Measurements from ENCODE around the gene PRORP. TPM values are rescaled to one million over a fixed set of nuclear protein-coding genes. Genes with fewer than 3 reads are reported as not detected.

The PRORP gene
- 18.2 and 32.7 TPM in 2 replicates for total RNA-seq (2014; rRNA removed; shearing (Covaris generic))
- polyA plus RNA-seq (2016; fragmentation: Nextera tagmentation; extraction: Ambion mirVana): 23.2 and 24.9 TPM in 2 replicates

DNA sequence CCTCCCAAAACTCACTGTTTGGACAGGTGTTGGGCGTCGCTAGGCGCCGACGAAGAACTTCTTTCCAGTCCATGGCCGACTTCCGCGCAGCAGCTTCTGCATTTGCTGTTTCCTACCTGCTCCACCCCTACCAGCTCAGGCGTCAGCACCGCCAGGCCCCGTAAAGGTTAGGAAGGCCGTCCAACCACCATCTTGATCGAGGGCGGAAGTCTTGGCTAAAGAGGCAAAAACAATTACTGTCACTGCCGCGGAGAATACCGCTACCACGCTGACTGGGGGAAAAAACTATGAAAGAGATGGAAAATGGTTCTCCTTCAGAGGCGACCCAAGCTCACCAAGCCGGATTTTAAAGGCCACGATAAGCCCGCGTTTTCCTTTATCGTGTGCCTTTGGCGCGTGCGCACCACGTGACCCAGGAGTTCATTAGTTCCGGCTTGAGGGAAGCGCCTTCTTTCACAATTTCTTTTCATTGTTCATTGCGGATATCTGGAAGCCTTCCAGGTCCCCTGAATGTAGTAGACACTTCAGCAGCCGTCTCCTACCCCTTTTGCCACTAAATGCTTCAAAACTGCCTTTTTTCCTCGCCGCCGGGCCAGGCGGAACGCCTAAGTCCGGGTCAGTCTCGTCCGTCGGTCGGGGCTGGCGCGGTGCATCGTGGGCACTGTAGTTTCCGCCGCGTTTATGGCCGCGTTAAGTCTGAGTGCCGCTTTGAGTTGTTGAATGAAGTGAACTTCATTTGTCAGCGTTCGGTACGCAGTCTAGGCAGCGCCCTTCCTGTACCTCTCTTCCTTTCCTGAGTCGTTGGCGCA, at the start of gene PRORP, which contains the start of gene PPP2R3C:
Gene PRORP, plus strand, starts transcription at position 666 of the 809 bp plus-strand sequence. CDS start 694 bp downstream, outside the sequence.
Gene PPP2R3C, minus strand, starts transcription at position 104 of the 809 bp plus-strand sequence. Its CDS starts 31 bp downstream, at position 73.
- Histone ChIP-seq H3K9me2 (ENCODE audit: insufficient read depth) (no peaks in the 10 kb centered on the region), H3K9me3 (ENCODE audit: low read depth) (no peaks in the 10 kb centered on the region), H3K4me1 (ENCODE audit: insufficient read depth) (peaks cover 12% of the 10 kb centered on the region; the same call in 1 of the 2 replicates), H3K27ac (peak within 1 kb of the TSS; percentile 93), H2AFZ (peak within 1 kb of the TSS; percentile 97), H3F3A (ENCODE audit: insufficient read depth) (peaks cover 13% of the 10 kb centered on the region; the same call in 1 of the 2 replicates), H3K27me3 (replicated peaks; ENCODE audit: insufficient read depth) (no peaks in the 10 kb centered on the region), H3K79me2 (ENCODE audit: insufficient read depth) (peaks cover 66% of the 10 kb centered on the region), H3K9ac (peak within 1 kb of the TSS; percentile 92), H4K20me1 (ENCODE audit: insufficient read depth) (no peaks in the 10 kb centered on the region), H3K36me3 (ENCODE audit: low read depth) (no peaks in the 10 kb centered on the region), H3K4me2 (ENCODE audit: unreplicated experiment) (peak within 1 kb of the TSS; percentile 97), H3K4me3 (peak within 1 kb of the TSS; percentile 80)
- no peak for TF ChIP-seq EZH2phosphoT487 (IDR thresholded peaks at IDR 0.05; ENCODE audit: insufficient read depth, low read depth)
- no peak for TF ChIP-seq EZH2 (IDR thresholded peaks at IDR 0.05; ENCODE audit: insufficient read depth, poor library complexity, severe bottlenecking)
- in situ Hi-C loops (cut with MboI): no loop called here
- 1 to 2% methylated on average over 57 of the region's 57 CpGs for WGBS, 2 experiments (ENCODE audit: low coverage in 1 of 2, low lambda C conversion rate in 2 of 2, missing lambda C conversion rate in 2 of 2)
- peak; percentile 94 for DNase-seq

DNA sequence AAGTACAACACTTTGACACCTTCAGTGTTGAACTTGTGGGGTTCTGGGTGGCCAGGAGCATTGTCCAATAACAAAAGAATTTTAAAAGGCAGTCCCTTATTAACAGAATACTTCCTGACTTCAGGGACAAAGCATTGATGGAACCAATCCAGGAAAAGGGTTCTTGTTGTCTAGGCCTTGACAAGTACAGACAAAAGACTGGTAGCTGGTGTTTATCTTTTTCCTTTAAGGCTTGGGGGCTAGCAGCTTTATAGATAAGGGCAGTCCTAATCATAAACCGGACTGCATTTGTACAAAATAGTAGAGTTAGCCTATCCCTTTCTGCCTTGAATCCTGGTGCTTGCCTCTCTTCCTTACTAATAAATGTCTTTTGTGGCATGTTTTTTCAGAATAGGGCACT, 48.9 kb upstream of the PRORP start:
- Histone ChIP-seq H3F3A (ENCODE audit: insufficient read depth) (no peaks in the 10 kb centered on the region), H3K4me3 (no peak overlapping the region), H3K4me2 (ENCODE audit: unreplicated experiment) (no peak overlapping the region), H3K36me3 (ENCODE audit: low read depth) (peaks cover 17% of the 10 kb centered on the region), H4K20me1 (ENCODE audit: insufficient read depth) (no peaks in the 10 kb centered on the region), H3K79me2 (ENCODE audit: insufficient read depth) (peaks cover 47% of the 10 kb centered on the region), H3K4me1 (ENCODE audit: insufficient read depth) (no peaks in the 10 kb centered on the region), H3K9me3 (ENCODE audit: low read depth) (no peaks in the 10 kb centered on the region), H3K9ac (no peak overlapping the region), H3K9me2 (ENCODE audit: insufficient read depth) (no peaks in the 10 kb centered on the region), H3K27me3 (replicated peaks; ENCODE audit: insufficient read depth) (no peaks in the 10 kb centered on the region), H3K27ac (no peak overlapping the region), H2AFZ (no peak overlapping the region)
- DNase-seq: no peak
- in situ Hi-C loops (cut with MboI): no loop called here
- no peak for TF ChIP-seq EZH2 (IDR thresholded peaks at IDR 0.05; ENCODE audit: insufficient read depth, poor library complexity, severe bottlenecking)
- no peak for TF ChIP-seq EZH2phosphoT487 (IDR thresholded peaks at IDR 0.05; ENCODE audit: insufficient read depth, low read depth)
- 96% methylated on average over 1 of the region's 1 CpG for WGBS, 2 experiments (ENCODE audit: low coverage in 1 of 2, low lambda C conversion rate in 2 of 2, missing lambda C conversion rate in 2 of 2)

DNA sequence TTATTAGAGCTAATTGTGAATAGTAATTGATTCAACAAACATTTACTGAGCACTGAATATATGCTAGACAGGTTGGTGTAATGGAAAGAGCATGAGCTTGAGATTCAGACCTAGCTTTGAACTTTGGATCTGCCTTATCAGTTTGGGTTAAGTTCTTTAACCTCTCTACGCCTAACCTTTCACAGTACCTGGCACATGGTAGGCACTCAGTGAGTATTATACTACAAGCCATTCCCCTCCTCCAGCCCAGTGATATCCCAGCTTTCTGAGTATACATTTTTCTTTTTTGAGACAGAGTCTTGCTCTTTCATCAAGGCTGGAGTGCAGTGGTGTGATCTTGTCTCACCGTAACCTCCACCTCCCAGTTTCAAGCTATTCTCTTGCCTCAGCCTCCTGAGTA, 44.3 kb upstream of the PRORP start:
- Histone ChIP-seq H3K9me2 (ENCODE audit: insufficient read depth) (no peaks in the 10 kb centered on the region), H3K4me1 (ENCODE audit: insufficient read depth) (no peaks in the 10 kb centered on the region), H3K27me3 (replicated peaks; ENCODE audit: insufficient read depth) (no peaks in the 10 kb centered on the region), H2AFZ (no peak overlapping the region), H3K79me2 (ENCODE audit: insufficient read depth) (peaks cover 18% of the 10 kb centered on the region; the same call in 1 of the 2 replicates), H3F3A (ENCODE audit: insufficient read depth) (peaks cover 6% of the 10 kb centered on the region; the same call in 1 of the 2 replicates), H4K20me1 (ENCODE audit: insufficient read depth) (no peaks in the 10 kb centered on the region), H3K9ac (no peak overlapping the region), H3K36me3 (ENCODE audit: low read depth) (peaks cover 47% of the 10 kb centered on the region), H3K4me2 (ENCODE audit: unreplicated experiment) (no peak overlapping the region), H3K9me3 (ENCODE audit: low read depth) (no peaks in the 10 kb centered on the region), H3K4me3 (no peak overlapping the region), H3K27ac (no peak overlapping the region)
- in situ Hi-C loops (cut with MboI): no loop called here
- 96 to 97% methylated on average over 2 of the region's 2 CpGs for WGBS, 2 experiments (ENCODE audit: low coverage in 1 of 2, low lambda C conversion rate in 2 of 2, missing lambda C conversion rate in 2 of 2)
- DNase-seq: no peak
- TF ChIP-seq EZH2 (IDR thresholded peaks at IDR 0.05; ENCODE audit: insufficient read depth, poor library complexity, severe bottlenecking) (no peak), EZH2phosphoT487 (IDR thresholded peaks at IDR 0.05; ENCODE audit: insufficient read depth, low read depth) (no peak)

DNA sequence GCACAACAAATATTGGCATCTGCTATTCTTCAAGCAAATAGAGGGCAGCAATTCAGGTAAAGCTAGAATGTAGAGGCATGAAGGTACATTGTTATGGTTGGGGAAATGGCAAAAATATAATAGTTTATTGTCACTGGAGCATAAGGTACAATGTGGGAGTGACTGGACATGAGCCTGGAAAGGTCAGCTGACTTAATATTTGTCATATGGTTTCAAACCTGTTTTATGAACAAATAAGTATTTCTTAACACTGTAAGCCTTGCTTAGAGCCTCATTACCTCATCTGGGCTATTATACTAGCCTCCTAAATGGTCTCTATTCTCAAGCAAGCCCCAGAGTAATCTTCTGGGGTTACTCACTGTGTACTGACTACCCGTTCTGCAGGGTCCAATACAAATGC, 42.6 kb upstream of the PRORP start:
- DNase-seq: peak; percentile 6
- no peak overlapping the region for H3K9ac ChIP-seq

More for the DNA sequence above, 42.6 kb upstream of the PRORP start:
- Histone ChIP-seq H3K27ac (no peak overlapping the region), H3K4me2 (ENCODE audit: unreplicated experiment) (no peak overlapping the region), H4K20me1 (ENCODE audit: insufficient read depth) (no peaks in the 10 kb centered on the region), H3K9me2 (ENCODE audit: insufficient read depth) (no peaks in the 10 kb centered on the region), H2AFZ (no peak overlapping the region), H3K9me3 (ENCODE audit: low read depth) (no peaks in the 10 kb centered on the region), H3K4me1 (ENCODE audit: insufficient read depth) (no peaks in the 10 kb centered on the region), H3K79me2 (ENCODE audit: insufficient read depth) (peaks cover 5% of the 10 kb centered on the region; the same call in 1 of the 2 replicates), H3K4me3 (no peak overlapping the region), H3K27me3 (replicated peaks; ENCODE audit: insufficient read depth) (no peaks in the 10 kb centered on the region), H3F3A (ENCODE audit: insufficient read depth) (peaks cover 6% of the 10 kb centered on the region; the same call in 1 of the 2 replicates), H3K36me3 (ENCODE audit: low read depth) (peaks cover 55% of the 10 kb centered on the region)
- in situ Hi-C loops (cut with MboI): no loop called here
- WGBS, 2 experiments (ENCODE audit: low coverage in 1 of 2, low lambda C conversion rate in 2 of 2, missing lambda C conversion rate in 2 of 2): 92 to 100% methylated on average over 1 of the region's 1 CpG
- TF ChIP-seq EZH2 (IDR thresholded peaks at IDR 0.05; ENCODE audit: insufficient read depth, poor library complexity, severe bottlenecking): no peak
- no peak for TF ChIP-seq EZH2phosphoT487 (IDR thresholded peaks at IDR 0.05; ENCODE audit: insufficient read depth, low read depth)
